GM12873 (cell line): ENCODE data around the gene DYRK1A.

Experiments
- TF ChIP-seq, protein P1 (sequence below): IDR thresholded peaks from 2 replicates; pipeline ENCODE4 v1.5.1; 2012; ENCODE audit warnings: low read depth, mild to moderate bottlenecking, moderate library complexity, low read length, control low read depth; ENCODE audit not compliant: insufficient read depth; ENCODE audit errors: missing control alignments

The DYRK1A gene

DNA sequence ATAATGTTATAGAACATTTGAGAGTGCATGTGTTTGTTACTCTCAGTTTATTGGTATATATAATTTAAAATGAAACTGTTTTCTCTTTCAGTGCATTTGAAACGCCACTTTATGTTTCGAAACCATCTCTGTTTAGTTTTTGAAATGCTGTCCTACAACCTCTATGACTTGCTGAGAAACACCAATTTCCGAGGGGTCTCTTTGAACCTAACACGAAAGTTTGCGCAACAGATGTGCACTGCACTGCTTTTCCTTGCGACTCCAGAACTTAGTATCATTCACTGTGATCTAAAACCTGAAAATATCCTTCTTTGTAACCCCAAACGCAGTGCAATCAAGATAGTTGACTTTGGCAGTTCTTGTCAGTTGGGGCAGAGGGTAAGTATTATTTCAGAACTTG, 123.5 kb downstream of the DYRK1A start:
- TF ChIP-seq, protein P1, sequence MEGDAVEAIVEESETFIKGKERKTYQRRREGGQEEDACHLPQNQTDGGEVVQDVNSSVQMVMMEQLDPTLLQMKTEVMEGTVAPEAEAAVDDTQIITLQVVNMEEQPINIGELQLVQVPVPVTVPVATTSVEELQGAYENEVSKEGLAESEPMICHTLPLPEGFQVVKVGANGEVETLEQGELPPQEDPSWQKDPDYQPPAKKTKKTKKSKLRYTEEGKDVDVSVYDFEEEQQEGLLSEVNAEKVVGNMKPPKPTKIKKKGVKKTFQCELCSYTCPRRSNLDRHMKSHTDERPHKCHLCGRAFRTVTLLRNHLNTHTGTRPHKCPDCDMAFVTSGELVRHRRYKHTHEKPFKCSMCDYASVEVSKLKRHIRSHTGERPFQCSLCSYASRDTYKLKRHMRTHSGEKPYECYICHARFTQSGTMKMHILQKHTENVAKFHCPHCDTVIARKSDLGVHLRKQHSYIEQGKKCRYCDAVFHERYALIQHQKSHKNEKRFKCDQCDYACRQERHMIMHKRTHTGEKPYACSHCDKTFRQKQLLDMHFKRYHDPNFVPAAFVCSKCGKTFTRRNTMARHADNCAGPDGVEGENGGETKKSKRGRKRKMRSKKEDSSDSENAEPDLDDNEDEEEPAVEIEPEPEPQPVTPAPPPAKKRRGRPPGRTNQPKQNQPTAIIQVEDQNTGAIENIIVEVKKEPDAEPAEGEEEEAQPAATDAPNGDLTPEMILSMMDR = no peak

DNA sequence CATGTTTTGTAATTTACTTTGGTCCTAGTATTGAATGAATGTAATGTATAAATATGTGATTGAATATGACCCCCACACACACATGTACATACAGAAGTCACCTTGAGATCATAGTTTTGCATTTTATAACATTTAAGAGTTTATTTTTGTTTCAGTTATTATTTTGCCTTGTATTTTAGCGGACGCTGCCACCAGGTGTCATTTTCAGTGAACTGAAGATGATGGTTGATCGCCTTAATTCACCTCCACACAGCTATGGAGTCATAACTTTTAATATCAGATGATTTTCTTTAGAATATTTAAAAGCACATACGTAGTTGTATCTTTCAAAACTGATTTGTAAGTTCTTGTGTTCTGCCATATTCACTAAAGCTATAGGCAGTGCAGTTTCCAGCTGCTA, 130.4 kb downstream of the DYRK1A start:
- TF ChIP-seq, protein P1 = no peak

DNA sequence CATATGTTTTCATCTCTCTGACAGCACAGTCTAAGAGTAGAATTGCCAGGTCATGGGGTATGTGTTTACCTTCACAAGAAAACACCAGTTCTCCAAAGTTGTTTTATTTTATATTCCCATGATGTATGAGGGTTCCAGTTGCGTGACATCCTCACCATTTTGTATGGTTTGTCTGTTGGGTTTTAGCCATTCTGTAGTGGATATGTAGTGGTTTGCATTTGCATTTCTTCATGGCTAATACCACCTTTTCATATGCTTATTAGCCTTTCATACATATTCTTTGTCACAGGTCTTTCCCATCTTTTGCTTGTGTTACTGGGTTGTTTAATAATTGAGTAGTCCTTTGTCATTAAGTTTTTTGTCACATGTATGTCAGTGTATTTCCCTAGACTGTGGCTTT, 132.1 kb downstream of the DYRK1A start:
- TF ChIP-seq, protein P1 = no peak

DNA sequence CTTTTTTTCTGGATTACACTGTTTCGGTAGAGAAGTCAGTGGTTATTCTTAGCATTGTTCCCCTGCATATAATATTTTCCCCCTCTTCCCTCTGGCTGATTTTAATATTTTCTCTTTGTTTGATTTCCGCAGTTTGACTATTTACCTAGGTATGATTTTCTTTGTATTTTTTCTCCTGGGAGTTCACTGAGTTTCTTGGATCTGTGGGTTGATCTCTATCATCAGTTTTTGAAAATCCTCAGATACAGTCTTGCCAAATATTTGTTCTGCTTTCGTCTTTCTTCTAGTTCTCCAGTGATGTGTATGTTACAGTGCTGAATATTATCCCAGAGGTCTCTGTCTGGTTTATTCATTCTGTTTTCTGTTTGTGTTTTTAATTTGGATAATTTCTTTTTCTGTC, 136.4 kb downstream of the DYRK1A start:
- TF ChIP-seq, protein P1 = no peak

DNA sequence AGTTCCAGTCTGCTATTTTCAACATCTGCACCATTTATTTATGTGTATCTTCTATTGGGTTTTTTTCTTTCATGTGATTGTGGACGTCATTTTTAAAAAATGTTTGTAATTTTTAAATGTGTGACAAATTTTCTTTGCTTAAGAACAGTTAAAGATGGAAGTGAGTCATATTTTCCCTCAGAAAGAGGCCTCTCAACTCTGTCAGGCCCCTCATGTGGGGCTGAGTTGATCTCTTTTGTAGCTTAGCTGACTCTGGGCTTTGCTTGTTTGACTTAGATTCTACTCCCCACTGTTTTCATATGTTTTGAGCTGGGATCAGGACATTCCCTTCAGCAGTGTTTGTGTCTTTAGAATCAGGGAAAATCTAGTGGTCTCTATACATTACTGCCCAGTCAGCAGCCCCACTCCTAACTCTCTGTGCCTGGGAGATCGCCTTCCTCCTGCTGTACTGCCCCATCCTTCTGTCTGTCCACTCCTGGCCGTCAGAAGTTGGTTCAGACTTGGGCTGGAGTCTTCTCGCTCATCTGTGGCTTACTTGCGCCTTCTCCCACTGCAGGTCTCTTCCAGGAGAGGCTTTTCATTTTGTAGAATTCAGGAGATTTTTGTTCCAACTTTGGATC, 137.4 kb downstream of the DYRK1A start:
- TF ChIP-seq, protein P1 = no peak

DNA sequence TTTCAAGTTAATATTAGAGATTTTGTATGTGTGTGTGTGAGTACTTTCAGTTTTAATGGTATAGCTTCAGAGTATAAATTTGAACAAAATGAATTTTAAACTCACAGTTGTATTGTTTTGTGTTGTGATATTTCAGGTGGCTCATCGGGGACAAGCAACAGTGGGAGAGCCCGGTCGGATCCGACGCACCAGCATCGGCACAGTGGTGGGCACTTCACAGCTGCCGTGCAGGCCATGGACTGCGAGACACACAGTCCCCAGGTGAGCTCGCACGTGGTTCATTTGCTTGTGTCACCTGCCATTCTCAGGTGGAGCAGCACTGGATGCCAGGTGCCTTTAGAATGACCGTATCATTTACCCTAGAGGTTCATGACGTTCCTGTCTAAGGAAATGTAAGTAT, 139.4 kb downstream of the DYRK1A start:
- TF ChIP-seq, protein P1 = no peak

DNA sequence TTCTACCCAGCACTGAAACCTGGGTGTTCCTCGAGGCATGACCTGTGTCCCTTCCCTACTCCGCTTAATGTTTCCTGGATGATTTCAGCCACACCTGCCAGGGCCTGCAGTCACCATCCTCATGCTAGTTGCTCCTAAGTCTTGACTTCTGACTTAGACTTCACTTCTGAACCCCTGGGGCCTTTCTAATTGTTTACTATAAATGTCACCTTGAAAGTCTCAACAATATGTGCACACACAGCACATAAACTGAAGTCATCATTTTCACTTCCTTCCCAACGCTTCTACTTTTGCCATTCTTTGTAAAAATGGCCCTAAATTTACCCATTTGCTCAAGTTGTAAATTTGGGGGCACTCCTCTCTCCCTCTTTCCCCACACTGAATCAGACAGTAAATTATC, 141.1 kb downstream of the DYRK1A start:
- TF ChIP-seq, protein P1 = no peak

DNA sequence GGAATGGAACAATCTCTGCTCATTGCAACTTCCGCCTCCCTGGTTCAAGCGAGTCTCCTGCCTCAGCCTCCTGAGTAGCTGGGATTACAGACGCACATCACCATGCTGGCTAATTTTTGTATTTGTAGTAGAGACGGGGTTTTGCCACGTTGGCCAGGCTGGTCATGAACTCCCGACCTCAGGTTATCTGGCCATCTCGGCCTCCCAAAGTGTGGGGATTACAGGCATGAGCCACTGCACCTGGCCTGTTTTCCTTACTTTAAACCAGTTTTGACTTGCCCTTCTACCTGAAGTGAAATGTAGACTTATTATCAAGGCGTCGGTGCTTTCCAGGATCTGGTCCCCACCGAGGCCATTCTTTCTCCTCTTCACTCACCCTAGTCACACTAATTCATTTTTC, 141.8 kb downstream of the DYRK1A start:
- TF ChIP-seq, protein P1 = no peak
